ENCODE measurements around the gene TNFAIP1.

The TNFAIP1 gene

DNA sequence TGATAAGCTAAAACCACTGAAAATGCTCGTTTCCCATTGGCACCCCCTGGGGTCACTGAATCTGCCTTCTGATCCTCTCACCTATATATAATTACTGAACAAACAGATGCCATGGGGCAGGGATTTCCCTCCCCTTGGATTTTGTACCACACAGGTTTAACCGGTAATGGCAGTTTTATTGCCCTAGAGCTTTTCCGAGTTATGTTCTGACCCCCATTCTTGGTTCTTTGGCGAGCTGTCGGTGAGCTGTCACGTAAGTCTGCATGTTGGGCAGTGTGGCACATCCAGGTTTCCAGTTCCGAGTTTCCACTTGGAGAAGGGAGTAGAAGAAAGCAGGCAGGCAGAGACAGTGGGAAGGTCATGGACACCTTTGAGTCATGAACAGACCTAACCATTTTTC, 9.4 kb upstream of the TNFAIP1 start:
- peak overlapping the region; percentile 94 for H3K27ac ChIP-seq (ENCODE audit: low read length)
- H4K20me1 ChIP-seq (ENCODE audit: insufficient read depth, low read length), result peaks cover 46% of the 10 kb centered on the region
- H2AFZ ChIP-seq (ENCODE audit: low read depth, low read length), result no peak overlapping the region
- no peaks in the 10 kb centered on the region for H3K27me3 ChIP-seq (ENCODE audit: low read depth, low read length)
- H3K4me3 ChIP-seq (ENCODE audit: low read length), result no peak overlapping the region
- no peak for TF ChIP-seq EZH2phosphoT487 (IDR thresholded peaks at IDR 0.05; ENCODE audit: low read depth)
- TF ChIP-seq, protein P1, sequence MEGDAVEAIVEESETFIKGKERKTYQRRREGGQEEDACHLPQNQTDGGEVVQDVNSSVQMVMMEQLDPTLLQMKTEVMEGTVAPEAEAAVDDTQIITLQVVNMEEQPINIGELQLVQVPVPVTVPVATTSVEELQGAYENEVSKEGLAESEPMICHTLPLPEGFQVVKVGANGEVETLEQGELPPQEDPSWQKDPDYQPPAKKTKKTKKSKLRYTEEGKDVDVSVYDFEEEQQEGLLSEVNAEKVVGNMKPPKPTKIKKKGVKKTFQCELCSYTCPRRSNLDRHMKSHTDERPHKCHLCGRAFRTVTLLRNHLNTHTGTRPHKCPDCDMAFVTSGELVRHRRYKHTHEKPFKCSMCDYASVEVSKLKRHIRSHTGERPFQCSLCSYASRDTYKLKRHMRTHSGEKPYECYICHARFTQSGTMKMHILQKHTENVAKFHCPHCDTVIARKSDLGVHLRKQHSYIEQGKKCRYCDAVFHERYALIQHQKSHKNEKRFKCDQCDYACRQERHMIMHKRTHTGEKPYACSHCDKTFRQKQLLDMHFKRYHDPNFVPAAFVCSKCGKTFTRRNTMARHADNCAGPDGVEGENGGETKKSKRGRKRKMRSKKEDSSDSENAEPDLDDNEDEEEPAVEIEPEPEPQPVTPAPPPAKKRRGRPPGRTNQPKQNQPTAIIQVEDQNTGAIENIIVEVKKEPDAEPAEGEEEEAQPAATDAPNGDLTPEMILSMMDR (IDR thresholded peaks at IDR 0.05; ENCODE audit: low read depth, low read length), result no peak
- peaks cover 79% of the 10 kb centered on the region for H3K79me2 ChIP-seq (ENCODE audit: low read length)
- H3K9ac ChIP-seq (ENCODE audit: low read length), result no peak overlapping the region
- peaks cover 59% of the 10 kb centered on the region for H3K36me3 ChIP-seq (replicated peaks; ENCODE audit: low read depth, low read length)
- peaks cover 71% of the 10 kb centered on the region for H3K4me1 ChIP-seq (ENCODE audit: low read length)
- H3K4me2 ChIP-seq (ENCODE audit: low read length), result peak overlapping the region; percentile 62
- no peaks in the 10 kb centered on the region for H3K9me3 ChIP-seq (ENCODE audit: insufficient read depth, low read length)

GRCh38 chr17:28327031-28327607, 8.4 kb upstream of the TNFAIP1 start:
- peaks cover 41% of the 10 kb centered on the region for H4K20me1 ChIP-seq (ENCODE audit: insufficient read depth, low read length)
- peak overlapping the region; percentile 29 for H3K4me3 ChIP-seq (ENCODE audit: low read length)
- H3K9ac ChIP-seq (ENCODE audit: low read length), result peak overlapping the region; percentile 45; the same call in 1 of the 2 replicates
- H3K4me1 ChIP-seq (ENCODE audit: low read length), result peaks cover 63% of the 10 kb centered on the region
- no peak overlapping the region for H2AFZ ChIP-seq (ENCODE audit: low read depth, low read length)
- TF ChIP-seq, protein P1 (IDR thresholded peaks at IDR 0.05; ENCODE audit: low read depth, low read length), result no peak
- no peak for TF ChIP-seq EZH2phosphoT487 (IDR thresholded peaks at IDR 0.05; ENCODE audit: low read depth)
- peak overlapping the region; percentile 94 for H3K27ac ChIP-seq (ENCODE audit: low read length)
- H3K9me3 ChIP-seq (ENCODE audit: insufficient read depth, low read length), result no peaks in the 10 kb centered on the region
- H3K36me3 ChIP-seq (replicated peaks; ENCODE audit: low read depth, low read length), result peaks cover 55% of the 10 kb centered on the region
- peaks cover 69% of the 10 kb centered on the region for H3K79me2 ChIP-seq (ENCODE audit: low read length)
- peak overlapping the region; percentile 62 for H3K4me2 ChIP-seq (ENCODE audit: low read length)
- H3K27me3 ChIP-seq (ENCODE audit: low read depth, low read length), result no peaks in the 10 kb centered on the region

DNA sequence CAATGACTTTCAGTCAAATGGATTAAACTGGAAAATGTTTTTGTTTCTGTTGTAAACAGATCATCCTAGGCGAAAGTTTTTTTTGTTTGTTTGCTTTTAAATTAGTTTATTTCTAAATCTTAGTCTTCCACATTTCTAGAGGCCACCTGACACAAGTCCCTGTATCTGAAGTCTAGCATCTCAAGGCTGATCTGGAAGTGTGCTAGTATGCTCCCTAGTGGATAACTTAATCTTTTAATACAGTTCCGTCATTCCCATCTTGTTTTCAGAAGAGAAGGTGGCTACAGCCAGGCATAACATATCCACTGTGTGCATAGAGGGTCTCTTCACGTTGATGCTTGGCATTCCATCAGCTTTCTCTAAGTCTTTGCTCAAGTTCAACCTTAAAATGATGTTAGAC, 7.9 kb upstream of the TNFAIP1 start:
- Histone ChIP-seq H3K27ac (ENCODE audit: low read length) (peak overlapping the region; percentile 94), H3K4me1 (ENCODE audit: low read length) (peaks cover 58% of the 10 kb centered on the region), H4K20me1 (ENCODE audit: insufficient read depth, low read length) (peaks cover 39% of the 10 kb centered on the region), H3K36me3 (replicated peaks; ENCODE audit: low read depth, low read length) (peaks cover 53% of the 10 kb centered on the region), H3K9ac (ENCODE audit: low read length) (0 out of 2 replicates have a peak overlapping the region, but pooled peaks have one; percentile 24), H3K79me2 (ENCODE audit: low read length) (peaks cover 63% of the 10 kb centered on the region), H2AFZ (ENCODE audit: low read depth, low read length) (no peak overlapping the region), H3K4me3 (ENCODE audit: low read length) (peak overlapping the region; percentile 29), H3K9me3 (ENCODE audit: insufficient read depth, low read length) (no peaks in the 10 kb centered on the region), H3K4me2 (ENCODE audit: low read length) (peak overlapping the region; percentile 62), H3K27me3 (ENCODE audit: low read depth, low read length) (no peaks in the 10 kb centered on the region)
- TF ChIP-seq, protein P1 (IDR thresholded peaks at IDR 0.05; ENCODE audit: low read depth, low read length), result peak; percentile 16; the same call in 1 of the 2 replicates
- TF ChIP-seq EZH2phosphoT487 (IDR thresholded peaks at IDR 0.05; ENCODE audit: low read depth), result no peak

DNA sequence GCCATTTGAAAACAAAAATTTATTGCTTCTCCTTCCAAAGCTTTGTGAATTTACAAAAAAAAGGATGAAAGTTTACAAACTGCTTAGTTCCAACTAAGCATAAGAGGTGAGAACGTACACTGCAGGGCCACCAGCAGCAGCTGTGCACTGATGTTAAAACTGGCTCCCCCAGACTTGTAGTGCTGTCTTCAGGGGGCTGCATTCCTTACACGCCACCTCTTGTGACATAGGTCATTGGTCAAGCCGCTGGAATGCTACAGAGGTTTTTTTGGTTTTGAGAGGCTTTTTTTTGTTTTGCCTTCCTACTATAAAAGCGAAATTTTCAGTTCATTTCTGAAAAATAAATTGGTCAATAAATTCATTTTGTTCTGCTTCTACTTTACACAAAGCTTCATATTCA, 7.2 kb upstream of the TNFAIP1 start:
- Histone ChIP-seq H3K79me2 (ENCODE audit: low read length) (peaks cover 57% of the 10 kb centered on the region), H3K4me2 (ENCODE audit: low read length) (no peak overlapping the region), H3K9me3 (ENCODE audit: insufficient read depth, low read length) (no peaks in the 10 kb centered on the region), H3K27ac (ENCODE audit: low read length) (peak overlapping the region; percentile 94; the same call in 1 of the 2 replicates), H3K36me3 (replicated peaks; ENCODE audit: low read depth, low read length) (peaks cover 48% of the 10 kb centered on the region), H3K4me3 (ENCODE audit: low read length) (no peak overlapping the region), H4K20me1 (ENCODE audit: insufficient read depth, low read length) (peaks cover 33% of the 10 kb centered on the region), H3K4me1 (ENCODE audit: low read length) (peaks cover 52% of the 10 kb centered on the region), H3K9ac (ENCODE audit: low read length) (no peak overlapping the region), H2AFZ (ENCODE audit: low read depth, low read length) (no peak overlapping the region), H3K27me3 (ENCODE audit: low read depth, low read length) (no peaks in the 10 kb centered on the region)
- TF ChIP-seq, protein P1 (IDR thresholded peaks at IDR 0.05; ENCODE audit: low read depth, low read length), result no peak
- no peak for TF ChIP-seq EZH2phosphoT487 (IDR thresholded peaks at IDR 0.05; ENCODE audit: low read depth)

All from OCI-LY3 (cell line).